Testis (tissue), 2 donors: ENCODE data around the gene MPZL3.

Source experiments
- CTCF ChIP-seq, 3 experiments: fragments of 450-650 bp in 2 of 3; fragments of 200-600 bp in 1 of 3; sonication (generic) in 1 of 3; IDR thresholded peaks; one replicate each; pipeline ENCODE4 v1.5.1; 2016 to 2019; ENCODE audit warnings: antibody characterized with exemption in 3 of 3, mild to moderate bottlenecking in 2 of 3, moderate library complexity in 1 of 3
- POLR2A ChIP-seq: fragments of 450-650 bp; IDR thresholded peaks from one replicate; pipeline ENCODE4 v1.6.1; 2017; ENCODE audit warnings: antibody characterized with exemption, mild to moderate bottlenecking, moderate library complexity

- TF ChIP-seq CTCF (IDR thresholded peaks at IDR 0.05) (no peak), POLR2A (no peak)
Measured at GRCh38 chr11:118263112-118263511, 10.9 kb upstream of the MPZL3 start.
